ENCODE data around the gene ZNF701. TPM values are rescaled to one million over a fixed set of nuclear protein-coding genes. Genes with fewer than 3 reads are reported as not detected.
A peak's percentile ranks its signal among the peaks of the same experiment; 100 is the strongest.

Gene ZNF701
- total RNA-seq, 1 experiment from 2014 or later = 40.3 TPM

GRCh38 chr19:52554216-52554971 lies 15.7 kb upstream of the ZNF701 start:
- CTCF ChIA-PET = no interaction called here
- ATAC-seq (no peak), DNase-seq (ENCODE audit: low spot score) (no peak)
- TF ChIP-seq E2F1 (CRISPR knock-in tag; IDR thresholded peaks at IDR 0.05) (no peak), PREB (CRISPR knock-in tag; IDR thresholded peaks at IDR 0.05; ENCODE audit: borderline replicate concordance) (no peak), GABPB1 (CRISPR knock-in tag; IDR thresholded peaks at IDR 0.05) (no peak), ZNF121 (CRISPR knock-in tag; IDR thresholded peaks at IDR 0.05) (no peak), CREB1 (CRISPR knock-in tag; IDR thresholded peaks at IDR 0.05) (no peak), ZNF423 (CRISPR knock-in tag; IDR thresholded peaks at IDR 0.05) (no peak), PRDM15 (CRISPR knock-in tag; IDR thresholded peaks at IDR 0.05) (no peak), MXD4 (CRISPR knock-in tag; IDR thresholded peaks at IDR 0.05; ENCODE audit: borderline replicate concordance) (no peak), ZMAT4 (CRISPR knock-in tag; IDR thresholded peaks at IDR 0.05) (no peak), CREM (CRISPR knock-in tag; IDR thresholded peaks at IDR 0.05) (no peak), ZNF671 (CRISPR knock-in tag; IDR thresholded peaks at IDR 0.05) (no peak), NR1H2 (CRISPR knock-in tag; IDR thresholded peaks at IDR 0.05) (no peak), IRF2 (CRISPR knock-in tag; IDR thresholded peaks at IDR 0.05; ENCODE audit: borderline replicate concordance, low read depth) (no peak), ZNF416 (CRISPR knock-in tag; IDR thresholded peaks at IDR 0.05) (no peak), RORB (CRISPR knock-in tag; IDR thresholded peaks at IDR 0.05) (no peak)
- TF ChIP-seq, protein P1, sequence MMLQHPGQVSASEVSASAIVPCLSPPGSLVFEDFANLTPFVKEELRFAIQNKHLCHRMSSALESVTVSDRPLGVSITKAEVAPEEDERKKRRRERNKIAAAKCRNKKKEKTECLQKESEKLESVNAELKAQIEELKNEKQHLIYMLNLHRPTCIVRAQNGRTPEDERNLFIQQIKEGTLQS (CRISPR knock-in tag; conservative IDR thresholded peaks at IDR 0.05) = no peak
- POLR2A ChIA-PET = no interaction called here
- Mint-ChIP-seq H3K9me3 (peaks cover 44% of the 10 kb centered on the region), H3K4me1 (peaks cover 19% of the 10 kb centered on the region), H3K36me3 (peaks cover 79% of the 10 kb centered on the region), H3K27ac (no peak overlapping the region), H3K4me3 (no peak overlapping the region), H3K27me3 (ENCODE audit: low read depth) (no peaks in the 10 kb centered on the region; the same call in 1 of the 2 replicates)

- H3K4me1 Mint-ChIP-seq = peaks cover 38% of the 10 kb centered on the region
- H3K36me3 Mint-ChIP-seq = peaks cover 60% of the 10 kb centered on the region
- 0 out of 2 replicates have a peak, but pooled peaks have one; percentile 15 for TF ChIP-seq ESRRA (CRISPR knock-in tag; IDR thresholded peaks at IDR 0.05; ENCODE audit: borderline replicate concordance)
- TF ChIP-seq, protein P2, sequence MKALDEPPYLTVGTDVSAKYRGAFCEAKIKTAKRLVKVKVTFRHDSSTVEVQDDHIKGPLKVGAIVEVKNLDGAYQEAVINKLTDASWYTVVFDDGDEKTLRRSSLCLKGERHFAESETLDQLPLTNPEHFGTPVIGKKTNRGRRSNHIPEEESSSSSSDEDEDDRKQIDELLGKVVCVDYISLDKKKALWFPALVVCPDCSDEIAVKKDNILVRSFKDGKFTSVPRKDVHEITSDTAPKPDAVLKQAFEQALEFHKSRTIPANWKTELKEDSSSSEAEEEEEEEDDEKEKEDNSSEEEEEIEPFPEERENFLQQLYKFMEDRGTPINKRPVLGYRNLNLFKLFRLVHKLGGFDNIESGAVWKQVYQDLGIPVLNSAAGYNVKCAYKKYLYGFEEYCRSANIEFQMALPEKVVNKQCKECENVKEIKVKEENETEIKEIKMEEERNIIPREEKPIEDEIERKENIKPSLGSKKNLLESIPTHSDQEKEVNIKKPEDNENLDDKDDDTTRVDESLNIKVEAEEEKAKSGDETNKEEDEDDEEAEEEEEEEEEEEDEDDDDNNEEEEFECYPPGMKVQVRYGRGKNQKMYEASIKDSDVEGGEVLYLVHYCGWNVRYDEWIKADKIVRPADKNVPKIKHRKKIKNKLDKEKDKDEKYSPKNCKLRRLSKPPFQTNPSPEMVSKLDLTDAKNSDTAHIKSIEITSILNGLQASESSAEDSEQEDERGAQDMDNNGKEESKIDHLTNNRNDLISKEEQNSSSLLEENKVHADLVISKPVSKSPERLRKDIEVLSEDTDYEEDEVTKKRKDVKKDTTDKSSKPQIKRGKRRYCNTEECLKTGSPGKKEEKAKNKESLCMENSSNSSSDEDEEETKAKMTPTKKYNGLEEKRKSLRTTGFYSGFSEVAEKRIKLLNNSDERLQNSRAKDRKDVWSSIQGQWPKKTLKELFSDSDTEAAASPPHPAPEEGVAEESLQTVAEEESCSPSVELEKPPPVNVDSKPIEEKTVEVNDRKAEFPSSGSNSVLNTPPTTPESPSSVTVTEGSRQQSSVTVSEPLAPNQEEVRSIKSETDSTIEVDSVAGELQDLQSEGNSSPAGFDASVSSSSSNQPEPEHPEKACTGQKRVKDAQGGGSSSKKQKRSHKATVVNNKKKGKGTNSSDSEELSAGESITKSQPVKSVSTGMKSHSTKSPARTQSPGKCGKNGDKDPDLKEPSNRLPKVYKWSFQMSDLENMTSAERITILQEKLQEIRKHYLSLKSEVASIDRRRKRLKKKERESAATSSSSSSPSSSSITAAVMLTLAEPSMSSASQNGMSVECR (CRISPR knock-in tag; IDR thresholded peaks at IDR 0.05; ENCODE audit: borderline replicate concordance) = no peak
- no peak for ATAC-seq
- H3K4me3 Mint-ChIP-seq = no peak overlapping the region
- CTCF ChIA-PET = no interaction called here
- H3K9me3 Mint-ChIP-seq = peaks cover 41% of the 10 kb centered on the region
- no peaks in the 10 kb centered on the region; the same call in 1 of the 2 replicates for H3K27me3 Mint-ChIP-seq (ENCODE audit: low read depth)
- peak overlapping the region; percentile 60 for H3K27ac Mint-ChIP-seq
- POLR2A ChIA-PET = interaction anchor here (0.6 kb wide), 1 partner anchor 31 kb away, joined by 6 read pairs; no protein-coding TSS in a partner anchor
- DNase-seq (ENCODE audit: low spot score) = no peak
Observed at GRCh38 chr19:52557231-52557995, 12.7 kb upstream of the ZNF701 start.

Data from WTC11 (cell line).